GM23338 (cell line): ENCODE measurements around the gene PRDM5. TPM values are rescaled to one million over a fixed set of nuclear protein-coding genes. Genes with fewer than 3 reads are reported as not detected.
"Not testable (repeated sequence)": the region's sequence is repeated elsewhere in the genome, so short reads cannot be mapped to it uniquely, and the experiment has no call there.

Experiments used
- ATAC-seq: fragments of 200-7000 bp; cut with Tn5 transposase; 3 replicates; pipeline ENCODE4 v1.9.1; 2020
- DNase-seq: peaks from one replicate; pipeline ENCODE4 v3.0.0-alpha.2; 2015; ENCODE audit warnings: low spot score
- H2AFZ ChIP-seq: fragments of 200-600 bp; sonication (generic); 2 replicates; pipeline ENCODE4 v1.8.0; 2016; ENCODE audit warnings: antibody characterized with exemption, mild to moderate bottlenecking, moderate library complexity
- H3F3A ChIP-seq: fragments of 200-600 bp; sonication (generic); replicated peaks from 2 replicates; pipeline ENCODE4 v1.8.0; 2017; ENCODE audit warnings: antibody characterized with exemption, mixed run types, low read depth
- H3K27ac ChIP-seq: fragments of 200-600 bp; sonication (generic); 2 replicates; pipeline ENCODE4 v1.6.1; 2016; ENCODE audit warnings: low read depth
- H3K27me3 ChIP-seq: fragments of 200-600 bp; sonication (generic); 2 replicates; pipeline ENCODE4 v1.8.0; 2016; ENCODE audit warnings: mild to moderate bottlenecking, mixed run types, moderate library complexity; ENCODE audit not compliant: insufficient read depth
- H3K36me3 ChIP-seq: fragments of 200-600 bp; sonication (generic); 2 replicates; pipeline ENCODE4 v1.8.0; 2016; ENCODE audit warnings: mild to moderate bottlenecking; ENCODE audit not compliant: insufficient read depth
- H3K4me1 ChIP-seq: fragments of 200-600 bp; sonication (generic); 2 replicates; pipeline ENCODE4 v1.8.0; 2016; ENCODE audit warnings: mild to moderate bottlenecking, moderate library complexity; ENCODE audit not compliant: insufficient read depth
- H3K4me2 ChIP-seq: fragments of 200-600 bp; sonication (generic); 2 replicates; pipeline ENCODE4 v1.7.1; 2017; ENCODE audit warnings: mixed run types
- H3K4me3 ChIP-seq: fragments of 200-600 bp; sonication (generic); 2 replicates; pipeline ENCODE4 v1.6.1; 2016; ENCODE audit warnings: mixed run types
- H3K79me2 ChIP-seq: fragments of 200-600 bp; sonication (generic); replicated peaks from 2 replicates; pipeline ENCODE4 v1.8.0; 2017; ENCODE audit warnings: mild to moderate bottlenecking; ENCODE audit not compliant: insufficient read depth
- H3K9me2 ChIP-seq: fragments of 200-600 bp; sonication (generic); 2 replicates; pipeline ENCODE4 v1.8.0; 2017; ENCODE audit not compliant: insufficient read depth
- H4K20me1 ChIP-seq: fragments of 200-600 bp; sonication (generic); replicated peaks from 2 replicates; pipeline ENCODE4 v1.8.0; 2017; ENCODE audit warnings: mild to moderate bottlenecking; ENCODE audit not compliant: insufficient read depth
- H3K27ac Mint-ChIP-seq: 2 replicates; pipeline ENCODE4 v1.8.0; 2020; ENCODE audit warnings: inconsistent platforms, mild to moderate bottlenecking, moderate library complexity, mixed read lengths
- H3K27me3 Mint-ChIP-seq: 3 replicates; pipeline ENCODE4 v1.8.0; 2022; ENCODE audit warnings: low read depth, mild to moderate bottlenecking, moderate library complexity, mixed read lengths, inconsistent platforms; ENCODE audit not compliant: insufficient read depth, poor library complexity
- H3K36me3 Mint-ChIP-seq: 3 replicates; pipeline ENCODE4 v1.8.0; 2021; ENCODE audit warnings: low read depth, mild to moderate bottlenecking, inconsistent platforms, moderate library complexity, mixed read lengths
- H3K4me1 Mint-ChIP-seq: 3 replicates; pipeline ENCODE4 v1.8.0; 2020; ENCODE audit warnings: mild to moderate bottlenecking, inconsistent platforms, mixed read lengths
- H3K4me3 Mint-ChIP-seq: 3 replicates; pipeline ENCODE4 v1.8.0; 2021; ENCODE audit warnings: moderate library complexity, mild to moderate bottlenecking, inconsistent platforms, mixed read lengths
- H3K9me3 Mint-ChIP-seq: 3 replicates; pipeline ENCODE4 v1.8.0; 2020; ENCODE audit warnings: moderate library complexity, mild to moderate bottlenecking, inconsistent platforms, mixed read lengths
- NANOG ChIP-seq: IDR thresholded peaks from 2 replicates; pipeline ENCODE4 v1.6.1; 2016; ENCODE audit warnings: antibody characterized with exemption, borderline replicate concordance
- STAT1 ChIP-seq: IDR thresholded peaks from one replicate; pipeline ENCODE4 v1.6.1; 2016; ENCODE audit warnings: antibody characterized with exemption; ENCODE audit not compliant: unreplicated experiment
- polyA plus RNA-seq: library from polyadenylated mRNA; unstranded; fragments of >200 nt; fragmentation: Nextera tagmentation; extraction: Ambion mirVana; gene quantifications from 2 replicates; pipeline ENCODE4 v1.2.1, GENCODE V29; 2016
- small RNA-seq: library from RNA; depleted of rRNA; stranded (forward); fragments of <200 nt; gene quantifications from one replicate; pipeline ENCODE3, GENCODE V24; 2014; ENCODE audit warnings: low replicate concordance
- total RNA-seq: library from RNA; depleted of rRNA; stranded (reverse); fragments of >200 nt; shearing (Covaris generic); gene quantifications from 2 replicates; pipeline ENCODE4 v1.2.3, GENCODE V29; 2014; rRNA removed

The PRDM5 gene
- total and polyA plus RNA-seq, 2 experiments from 2014 or later = 11.2 to 40.4 TPM

GRCh38 chr4:120653804-120654573 lies 268.5 kb downstream of the PRDM5 start (continued):
- TF ChIP-seq NANOG = no peak
- TF ChIP-seq STAT1 = no peak

GRCh38 chr4:120648336-120648735 lies 274.2 kb downstream of the PRDM5 start:
- Histone ChIP-seq H2AFZ (peak overlapping the region; percentile 80; the same call in 1 of the 2 replicates), H3K4me3 (peak overlapping the region; percentile 44; the same call in 1 of the 2 replicates), H3K4me2 (peak overlapping the region; percentile 69)
- not testable (repeated sequence) for H3K4me1 Mint-ChIP-seq, H3K9me3 Mint-ChIP-seq, H3K27ac ChIP-seq, H3F3A ChIP-seq, H3K36me3 ChIP-seq, H3K27me3 Mint-ChIP-seq, H3K4me1 ChIP-seq, H4K20me1 ChIP-seq, H3K79me2 ChIP-seq, H3K36me3 Mint-ChIP-seq, H3K9me2 ChIP-seq, H3K27me3 ChIP-seq, H3K4me3 Mint-ChIP-seq
- DNase-seq (peak; percentile 33), ATAC-seq (peak; percentile 42; the same call in 2 of the 3 replicates)
- 0 out of 2 replicates have a peak overlapping the region, but pooled peaks have one; percentile 14 for H3K27ac Mint-ChIP-seq

Small RNA genes within 50 kb of the gene (small RNA-seq; reads per million reads assigned to genes)
- not detected for gene RNU6-550P

Other genes with a start within 250 kb of the PRDM5 start
- 0.73 and 1.8 TPM in 2 replicates for gene NDNF, start 149.8 kb upstream of the PRDM5 start, total RNA-seq
- 0.31 and 0.57 TPM in 2 replicates for gene NDNF, start 149.8 kb upstream of the PRDM5 start, polyA plus RNA-seq
- gene TNIP3, start 241.6 kb upstream of the PRDM5 start, total RNA-seq = not detected in 2 replicates
- 0.45 TPM in 1 of 2 replicates, not detected in the other for gene TNIP3, start 241.6 kb upstream of the PRDM5 start, polyA plus RNA-seq